ENCODE data around the gene SLAIN2.

The SLAIN2 gene

DNA sequence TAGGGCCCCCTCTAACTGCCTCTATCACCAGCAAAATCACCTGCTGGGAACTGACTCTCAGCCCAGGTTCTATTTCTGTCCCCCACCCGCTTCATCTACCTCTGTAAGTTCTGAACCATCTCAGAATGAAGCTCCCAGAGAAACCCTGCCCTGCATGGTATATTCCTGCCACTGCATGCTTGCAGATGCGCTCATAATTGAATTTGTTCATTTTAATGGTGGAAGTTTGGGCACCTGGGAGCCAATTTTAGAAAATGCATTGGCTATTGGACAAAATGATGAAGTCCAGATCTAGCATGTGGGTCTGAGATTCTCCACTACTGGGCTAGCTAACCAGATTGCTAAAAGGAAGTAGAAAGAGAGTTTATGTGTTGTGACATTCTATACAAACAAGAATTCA, 113.3 kb downstream of the SLAIN2 start:
- TF ChIP-seq TAF1 (IDR thresholded peaks at IDR 0.05; ENCODE audit: borderline replicate concordance, insufficient read depth, low read length) (no peak), POLR2AphosphoS5 (IDR thresholded peaks at IDR 0.05; ENCODE audit: low read depth, low read length) (no peak), FOXP2 (optimal IDR thresholded peaks at IDR 0.05; ENCODE audit: borderline replicate concordance, extremely low read depth, extremely low read length, insufficient read depth) (no peak), SIN3A (IDR thresholded peaks at IDR 0.05; ENCODE audit: borderline replicate concordance, insufficient read depth, low read length) (no peak)
- TF ChIP-seq, protein P1, sequence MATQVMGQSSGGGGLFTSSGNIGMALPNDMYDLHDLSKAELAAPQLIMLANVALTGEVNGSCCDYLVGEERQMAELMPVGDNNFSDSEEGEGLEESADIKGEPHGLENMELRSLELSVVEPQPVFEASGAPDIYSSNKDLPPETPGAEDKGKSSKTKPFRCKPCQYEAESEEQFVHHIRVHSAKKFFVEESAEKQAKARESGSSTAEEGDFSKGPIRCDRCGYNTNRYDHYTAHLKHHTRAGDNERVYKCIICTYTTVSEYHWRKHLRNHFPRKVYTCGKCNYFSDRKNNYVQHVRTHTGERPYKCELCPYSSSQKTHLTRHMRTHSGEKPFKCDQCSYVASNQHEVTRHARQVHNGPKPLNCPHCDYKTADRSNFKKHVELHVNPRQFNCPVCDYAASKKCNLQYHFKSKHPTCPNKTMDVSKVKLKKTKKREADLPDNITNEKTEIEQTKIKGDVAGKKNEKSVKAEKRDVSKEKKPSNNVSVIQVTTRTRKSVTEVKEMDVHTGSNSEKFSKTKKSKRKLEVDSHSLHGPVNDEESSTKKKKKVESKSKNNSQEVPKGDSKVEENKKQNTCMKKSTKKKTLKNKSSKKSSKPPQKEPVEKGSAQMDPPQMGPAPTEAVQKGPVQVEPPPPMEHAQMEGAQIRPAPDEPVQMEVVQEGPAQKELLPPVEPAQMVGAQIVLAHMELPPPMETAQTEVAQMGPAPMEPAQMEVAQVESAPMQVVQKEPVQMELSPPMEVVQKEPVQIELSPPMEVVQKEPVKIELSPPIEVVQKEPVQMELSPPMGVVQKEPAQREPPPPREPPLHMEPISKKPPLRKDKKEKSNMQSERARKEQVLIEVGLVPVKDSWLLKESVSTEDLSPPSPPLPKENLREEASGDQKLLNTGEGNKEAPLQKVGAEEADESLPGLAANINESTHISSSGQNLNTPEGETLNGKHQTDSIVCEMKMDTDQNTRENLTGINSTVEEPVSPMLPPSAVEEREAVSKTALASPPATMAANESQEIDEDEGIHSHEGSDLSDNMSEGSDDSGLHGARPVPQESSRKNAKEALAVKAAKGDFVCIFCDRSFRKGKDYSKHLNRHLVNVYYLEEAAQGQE (IDR thresholded peaks at IDR 0.05; ENCODE audit: insufficient read depth in 1 of 2, low read depth in 2 of 2, low read length in 2 of 2), result no peak

DNA sequence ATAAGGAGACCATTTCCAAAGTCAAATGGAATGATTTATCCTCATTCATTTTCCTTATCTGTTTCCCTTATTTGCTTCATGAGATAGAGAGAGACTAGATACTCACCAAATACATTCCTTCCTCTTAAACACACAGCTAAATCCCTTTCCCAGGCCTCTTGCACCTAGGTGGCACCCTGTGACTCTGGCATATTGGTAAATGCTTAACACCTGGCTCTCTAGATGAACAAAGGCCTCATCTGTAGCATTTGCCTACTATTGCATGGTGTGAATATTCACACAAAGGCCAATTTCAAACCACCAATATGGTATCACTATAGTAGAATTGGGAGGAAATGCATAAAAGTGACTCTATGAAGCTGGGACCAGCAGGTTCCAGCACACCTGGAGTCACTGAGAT, 119.7 kb downstream of the SLAIN2 start:
- TF ChIP-seq POLR2AphosphoS5 (IDR thresholded peaks at IDR 0.05; ENCODE audit: low read depth, low read length) (no peak), TAF1 (IDR thresholded peaks at IDR 0.05; ENCODE audit: borderline replicate concordance, insufficient read depth, low read length) (no peak), SIN3A (IDR thresholded peaks at IDR 0.05; ENCODE audit: borderline replicate concordance, insufficient read depth, low read length) (no peak), FOXP2 (optimal IDR thresholded peaks at IDR 0.05; ENCODE audit: borderline replicate concordance, extremely low read depth, extremely low read length, insufficient read depth) (no peak)
- TF ChIP-seq, protein P1 (IDR thresholded peaks at IDR 0.05; ENCODE audit: insufficient read depth in 1 of 2, low read depth in 2 of 2, low read length in 2 of 2), result no peak

DNA sequence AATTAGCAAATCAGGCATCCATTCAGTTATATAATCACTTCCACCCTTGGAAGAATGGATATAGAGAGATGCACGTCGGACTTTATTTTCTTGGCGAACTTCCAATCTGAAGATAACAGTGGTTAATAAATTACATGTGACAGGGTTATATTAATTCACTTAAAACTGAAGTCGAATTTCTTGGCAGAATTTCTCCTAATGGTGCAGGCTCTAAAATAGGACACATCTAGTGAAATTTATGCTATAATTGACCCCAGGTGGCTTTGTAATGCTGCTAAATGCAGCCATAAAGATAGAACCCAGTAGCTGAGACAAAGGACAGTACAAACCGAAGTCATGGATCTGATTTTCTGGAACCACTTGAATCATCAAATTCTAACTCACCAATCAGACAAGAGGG, 121.0 kb downstream of the SLAIN2 start:
- no peak for TF ChIP-seq SIN3A (IDR thresholded peaks at IDR 0.05; ENCODE audit: borderline replicate concordance, insufficient read depth, low read length)
- no peak for TF ChIP-seq TAF1 (IDR thresholded peaks at IDR 0.05; ENCODE audit: borderline replicate concordance, insufficient read depth, low read length)
- TF ChIP-seq POLR2AphosphoS5 (IDR thresholded peaks at IDR 0.05; ENCODE audit: low read depth, low read length), result no peak
- TF ChIP-seq FOXP2 (optimal IDR thresholded peaks at IDR 0.05; ENCODE audit: borderline replicate concordance, extremely low read depth, extremely low read length, insufficient read depth), result no peak
- TF ChIP-seq, protein P1 (IDR thresholded peaks at IDR 0.05; ENCODE audit: insufficient read depth in 1 of 2, low read depth in 2 of 2, low read length in 2 of 2), result no peak

DNA sequence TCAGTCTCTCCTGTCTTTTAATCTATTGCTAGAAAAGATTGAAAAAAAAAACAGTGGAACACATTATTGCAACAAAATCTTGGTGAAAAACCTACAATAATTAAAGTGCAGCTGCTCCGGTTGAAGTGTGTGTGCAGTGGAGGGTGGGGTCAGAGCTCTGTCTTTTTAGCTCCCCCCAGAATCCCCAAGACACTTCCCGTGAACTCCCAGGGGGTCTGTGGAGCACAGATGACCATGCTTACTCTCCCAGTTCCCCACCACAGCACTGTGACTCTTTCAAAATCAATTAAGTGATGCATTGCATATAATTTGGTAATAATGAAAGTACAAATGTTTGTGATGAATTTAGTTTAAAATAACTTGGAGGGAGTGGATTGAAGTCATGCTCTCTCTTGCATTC, 126.1 kb downstream of the SLAIN2 start:
- TF ChIP-seq FOXP2 (optimal IDR thresholded peaks at IDR 0.05; ENCODE audit: borderline replicate concordance, extremely low read depth, extremely low read length, insufficient read depth) (no peak), POLR2AphosphoS5 (IDR thresholded peaks at IDR 0.05; ENCODE audit: low read depth, low read length) (no peak), TAF1 (IDR thresholded peaks at IDR 0.05; ENCODE audit: borderline replicate concordance, insufficient read depth, low read length) (no peak), SIN3A (IDR thresholded peaks at IDR 0.05; ENCODE audit: borderline replicate concordance, insufficient read depth, low read length) (no peak)
- TF ChIP-seq, protein P1 (IDR thresholded peaks at IDR 0.05; ENCODE audit: insufficient read depth in 1 of 2, low read depth in 2 of 2, low read length in 2 of 2), result no peak

DNA sequence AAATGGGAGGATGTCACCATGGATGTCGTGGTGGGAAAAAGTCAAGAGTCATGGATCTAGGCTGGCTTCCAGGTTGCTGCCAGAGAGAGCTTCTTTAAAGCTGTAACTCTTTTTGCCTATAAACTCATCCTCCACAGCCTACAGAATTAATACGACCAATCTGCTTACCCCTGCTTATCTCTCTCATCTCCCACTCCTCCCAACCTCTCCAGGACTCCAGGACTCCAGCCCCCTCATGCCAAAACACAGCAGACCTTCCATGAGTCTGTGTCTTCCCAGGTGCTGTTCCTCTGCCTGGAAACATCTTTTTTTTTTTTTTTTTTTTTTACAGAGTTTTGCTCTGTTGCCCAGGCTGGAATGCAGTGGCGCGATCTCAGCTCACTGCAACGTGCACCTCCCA, 126.6 kb downstream of the SLAIN2 start:
- TF ChIP-seq FOXP2 (optimal IDR thresholded peaks at IDR 0.05; ENCODE audit: borderline replicate concordance, extremely low read depth, extremely low read length, insufficient read depth) (no peak), TAF1 (IDR thresholded peaks at IDR 0.05; ENCODE audit: borderline replicate concordance, insufficient read depth, low read length) (no peak), SIN3A (IDR thresholded peaks at IDR 0.05; ENCODE audit: borderline replicate concordance, insufficient read depth, low read length) (no peak), POLR2AphosphoS5 (IDR thresholded peaks at IDR 0.05; ENCODE audit: low read depth, low read length) (no peak)
- TF ChIP-seq, protein P1 (IDR thresholded peaks at IDR 0.05; ENCODE audit: insufficient read depth in 1 of 2, low read depth in 2 of 2, low read length in 2 of 2), result no peak

Measured in PFSK-1 (cell line).